ENCODE measurements around the gene FKBP3. TPM values are rescaled to one million over a fixed set of nuclear protein-coding genes. Genes with fewer than 3 reads are reported as not detected.

The FKBP3 gene
- total and polyA plus RNA-seq, 10 donors = 27.9 to 97.4 (median 42.2) TPM

GRCh38 chr14:45068396-45068795 lies 65.9 kb downstream of the FKBP3 start:
- intact Hi-C loops (cut with DNase I; ENCODE audit: low total_unique reads) = no loop called here
- Histone ChIP-seq H3K27ac (no peak overlapping the region), H3K36me3 (peaks cover 0 to 38% (median 7%) of the 10 kb centered on the region in 6 donors), H3K4me1 (no peaks in the 10 kb centered on the region), H3K27me3 (replicated peaks in 1 of 7) (no peaks in the 10 kb centered on the region), H3K4me3 (no peak overlapping the region), H3K9me3 (no peaks in the 10 kb centered on the region)
- DNase-seq = no peak
- TF ChIP-seq, protein P1, sequence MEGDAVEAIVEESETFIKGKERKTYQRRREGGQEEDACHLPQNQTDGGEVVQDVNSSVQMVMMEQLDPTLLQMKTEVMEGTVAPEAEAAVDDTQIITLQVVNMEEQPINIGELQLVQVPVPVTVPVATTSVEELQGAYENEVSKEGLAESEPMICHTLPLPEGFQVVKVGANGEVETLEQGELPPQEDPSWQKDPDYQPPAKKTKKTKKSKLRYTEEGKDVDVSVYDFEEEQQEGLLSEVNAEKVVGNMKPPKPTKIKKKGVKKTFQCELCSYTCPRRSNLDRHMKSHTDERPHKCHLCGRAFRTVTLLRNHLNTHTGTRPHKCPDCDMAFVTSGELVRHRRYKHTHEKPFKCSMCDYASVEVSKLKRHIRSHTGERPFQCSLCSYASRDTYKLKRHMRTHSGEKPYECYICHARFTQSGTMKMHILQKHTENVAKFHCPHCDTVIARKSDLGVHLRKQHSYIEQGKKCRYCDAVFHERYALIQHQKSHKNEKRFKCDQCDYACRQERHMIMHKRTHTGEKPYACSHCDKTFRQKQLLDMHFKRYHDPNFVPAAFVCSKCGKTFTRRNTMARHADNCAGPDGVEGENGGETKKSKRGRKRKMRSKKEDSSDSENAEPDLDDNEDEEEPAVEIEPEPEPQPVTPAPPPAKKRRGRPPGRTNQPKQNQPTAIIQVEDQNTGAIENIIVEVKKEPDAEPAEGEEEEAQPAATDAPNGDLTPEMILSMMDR (IDR thresholded peaks at IDR 0.05 in 8 of 11, conservative IDR thresholded peaks at IDR 0.05 in 3 of 11) = no peak
- TF ChIP-seq POLR2AphosphoS5 (IDR thresholded peaks at IDR 0.05) (no peak), POLR2A (IDR thresholded peaks at IDR 0.05) (no peak)
- 90 to 97% (median 92%) methylated on average over 3 of the region's 3 CpGs for WGBS, 5 donors

- TF ChIP-seq POLR2A (IDR thresholded peaks at IDR 0.05) = no peak
- TF ChIP-seq, protein P1 (IDR thresholded peaks at IDR 0.05 in 8 of 11, conservative IDR thresholded peaks at IDR 0.05 in 3 of 11) = no peak
- no peak for TF ChIP-seq POLR2AphosphoS5 (IDR thresholded peaks at IDR 0.05)
- 96 to 100% (median 99%) methylated on average over 3 of the region's 3 CpGs for WGBS, 5 donors
- intact Hi-C loops (cut with DNase I; ENCODE audit: low total_unique reads) = no loop called here
- H3K36me3 ChIP-seq = peaks cover 0 to 24% (median 7%) of the 10 kb centered on the region in 6 donors
- no peak for DNase-seq
- no peak overlapping the region for H3K4me3 ChIP-seq
- H3K4me1 ChIP-seq = no peaks in the 10 kb centered on the region
- no peaks in the 10 kb centered on the region for H3K9me3 ChIP-seq
- H3K27ac ChIP-seq = no peak overlapping the region
- no peaks in the 10 kb centered on the region for H3K27me3 ChIP-seq (replicated peaks in 1 of 7)
Observed at GRCh38 chr14:45066667-45067066, 67.6 kb downstream of the FKBP3 start.

DNA sequence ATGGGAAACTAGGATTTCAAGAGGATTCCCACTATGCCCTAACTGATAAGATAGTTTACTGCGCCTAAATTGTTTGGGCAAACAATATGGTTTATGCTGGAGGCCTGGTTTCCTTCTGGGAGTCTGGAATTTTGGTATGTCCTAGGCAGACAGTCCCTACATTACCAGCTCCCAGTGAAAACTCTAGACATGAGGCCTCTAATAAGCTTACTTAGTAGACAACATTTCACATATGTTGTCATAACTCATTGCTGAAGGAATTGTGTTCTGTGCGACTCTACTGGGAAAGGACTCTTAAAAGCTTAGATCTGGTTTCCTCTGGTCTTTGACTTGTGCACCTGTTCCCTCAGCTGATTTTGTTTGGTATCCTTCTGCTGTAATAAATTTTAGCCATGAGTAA lies 68.3 kb downstream of the FKBP3 start:
- no peak for TF ChIP-seq POLR2A (IDR thresholded peaks at IDR 0.05)
- TF ChIP-seq, protein P1 (IDR thresholded peaks at IDR 0.05 in 8 of 11, conservative IDR thresholded peaks at IDR 0.05 in 3 of 11) = no peak
- TF ChIP-seq POLR2AphosphoS5 (IDR thresholded peaks at IDR 0.05) = no peak
- H3K27ac ChIP-seq = no peak overlapping the region
- intact Hi-C loops (cut with DNase I; ENCODE audit: low total_unique reads) = no loop called here
- WGBS, 5 donors = 91 to 94% (median 92%) methylated on average over 2 of the region's 2 CpGs
- no peak overlapping the region for H3K4me3 ChIP-seq
- no peak for DNase-seq
- no peaks in the 10 kb centered on the region for H3K4me1 ChIP-seq
- H3K36me3 ChIP-seq = peaks cover 0 to 20% (median 7%) of the 10 kb centered on the region in 6 donors
- no peaks in the 10 kb centered on the region for H3K27me3 ChIP-seq (replicated peaks in 1 of 7)
- H3K9me3 ChIP-seq = no peaks in the 10 kb centered on the region

Small RNA genes lying within 50 kb of the gene (small RNA-seq; reads per million reads assigned to genes)
- gene RF00151 (0 to 0.14 (median 0.04) reads per million in 4 donors), gene SNORD127 (5,568 to 7,198 (median 5,963) reads per million in 4 donors)

Other genes starting within 250 kb of the FKBP3 start
- 10 to 100 TPM; 10.9 to 21.5 (median 18.3) TPM for gene KLHL28, start 172.5 kb downstream of the FKBP3 start, total RNA-seq
- 1 to 10 TPM; 2.1 to 2.9 (median 2.9) TPM for gene KLHL28, start 172.5 kb downstream of the FKBP3 start, polyA plus RNA-seq
- gene TOGARAM1, start 172.3 kb downstream of the FKBP3 start, total RNA-seq = 10 to 100 TPM; 11.1 to 37.3 (median 20.1) TPM
- 1 to 10 TPM; 3.1 to 4.1 (median 3.6) TPM for gene TOGARAM1, start 172.3 kb downstream of the FKBP3 start, polyA plus RNA-seq
- gene PRPF39, start 50.4 kb downstream of the FKBP3 start, total RNA-seq = 10 to 100 TPM; 34.5 to 44.5 (median 37.3) TPM
- gene PRPF39, start 50.4 kb downstream of the FKBP3 start, polyA plus RNA-seq = 10 to 100 TPM; 24.8 to 39.5 (median 29.9) TPM
- gene FANCM, start 1.4 kb upstream of the FKBP3 start, total RNA-seq = 10 to 100 TPM in 5 of 7 donors, 1 to 10 TPM in 2; 6.8 to 23.8 (median 11.6) TPM
- gene FANCM, start 1.4 kb upstream of the FKBP3 start, polyA plus RNA-seq = 1 to 10 TPM; 3.1 to 5.6 (median 3.8) TPM
- 10 to 100 TPM; 34.2 to 86.3 (median 48.4) TPM for gene MIS18BP1, start 118.7 kb upstream of the FKBP3 start, total RNA-seq
- 10 to 100 TPM; 12.8 to 14.3 (median 14.3) TPM for gene MIS18BP1, start 118.7 kb upstream of the FKBP3 start, polyA plus RNA-seq

All from spleen (tissue), 11 donors.